ENCODE measurements around the gene HEXIM2.

The HEXIM2 gene

DNA sequence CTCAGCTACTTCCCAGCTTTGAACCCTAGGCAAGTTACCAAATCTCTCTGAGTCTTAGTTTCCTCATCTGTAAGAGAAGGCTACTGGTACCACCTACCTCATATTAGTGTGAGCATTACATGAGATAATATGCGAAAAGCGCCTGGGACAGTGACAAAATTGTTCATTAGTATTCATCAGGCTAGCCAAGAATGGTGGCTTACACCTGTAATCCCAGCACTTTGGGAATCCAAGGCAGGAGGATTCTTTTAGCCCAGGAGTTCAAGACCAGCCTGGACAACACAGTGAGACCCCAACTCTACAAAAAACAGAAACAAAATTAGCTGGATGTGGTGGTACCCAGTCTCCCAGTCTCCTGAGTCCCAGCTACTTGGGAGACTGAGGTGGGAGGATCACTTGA, 32.7 kb upstream of the HEXIM2 start:
- no peak overlapping the region for H3K4me3 ChIP-seq (ENCODE audit: low read length)
- TF ChIP-seq, protein P1, sequence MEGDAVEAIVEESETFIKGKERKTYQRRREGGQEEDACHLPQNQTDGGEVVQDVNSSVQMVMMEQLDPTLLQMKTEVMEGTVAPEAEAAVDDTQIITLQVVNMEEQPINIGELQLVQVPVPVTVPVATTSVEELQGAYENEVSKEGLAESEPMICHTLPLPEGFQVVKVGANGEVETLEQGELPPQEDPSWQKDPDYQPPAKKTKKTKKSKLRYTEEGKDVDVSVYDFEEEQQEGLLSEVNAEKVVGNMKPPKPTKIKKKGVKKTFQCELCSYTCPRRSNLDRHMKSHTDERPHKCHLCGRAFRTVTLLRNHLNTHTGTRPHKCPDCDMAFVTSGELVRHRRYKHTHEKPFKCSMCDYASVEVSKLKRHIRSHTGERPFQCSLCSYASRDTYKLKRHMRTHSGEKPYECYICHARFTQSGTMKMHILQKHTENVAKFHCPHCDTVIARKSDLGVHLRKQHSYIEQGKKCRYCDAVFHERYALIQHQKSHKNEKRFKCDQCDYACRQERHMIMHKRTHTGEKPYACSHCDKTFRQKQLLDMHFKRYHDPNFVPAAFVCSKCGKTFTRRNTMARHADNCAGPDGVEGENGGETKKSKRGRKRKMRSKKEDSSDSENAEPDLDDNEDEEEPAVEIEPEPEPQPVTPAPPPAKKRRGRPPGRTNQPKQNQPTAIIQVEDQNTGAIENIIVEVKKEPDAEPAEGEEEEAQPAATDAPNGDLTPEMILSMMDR (IDR thresholded peaks at IDR 0.05; ENCODE audit: insufficient read depth, low read depth, low read length, missing control alignments) = no peak
- DNase-seq (ENCODE audit: low read depth) = no peak

DNA sequence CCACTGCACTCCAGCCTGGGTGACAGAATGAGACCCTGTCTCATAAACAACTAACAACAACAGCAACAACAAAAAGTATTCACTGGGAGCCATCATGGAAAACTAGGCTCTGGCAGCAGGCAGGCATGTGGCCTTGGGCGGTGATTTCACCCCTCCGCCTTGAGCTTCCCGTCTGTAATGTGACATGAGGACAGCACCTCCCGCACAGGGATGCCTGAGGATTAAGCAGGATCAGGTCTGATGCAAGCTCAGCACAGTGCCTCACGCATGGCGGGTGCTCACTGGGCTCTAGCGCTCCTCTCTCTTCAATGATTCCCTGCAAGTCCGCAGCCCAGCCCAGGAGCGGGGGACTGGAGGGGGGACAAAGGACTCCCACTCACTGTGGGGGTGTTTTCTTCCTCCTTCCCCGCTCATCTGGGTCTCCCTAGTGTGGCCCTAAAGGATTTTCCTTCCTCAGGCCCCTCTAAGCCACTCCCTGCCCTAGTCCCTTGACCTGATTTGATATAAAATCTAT, 32.2 kb upstream of the HEXIM2 start:
- TF ChIP-seq, protein P1 (IDR thresholded peaks at IDR 0.05; ENCODE audit: insufficient read depth, low read depth, low read length, missing control alignments) = no peak
- peak; percentile 47 for DNase-seq (ENCODE audit: low read depth)

DNA sequence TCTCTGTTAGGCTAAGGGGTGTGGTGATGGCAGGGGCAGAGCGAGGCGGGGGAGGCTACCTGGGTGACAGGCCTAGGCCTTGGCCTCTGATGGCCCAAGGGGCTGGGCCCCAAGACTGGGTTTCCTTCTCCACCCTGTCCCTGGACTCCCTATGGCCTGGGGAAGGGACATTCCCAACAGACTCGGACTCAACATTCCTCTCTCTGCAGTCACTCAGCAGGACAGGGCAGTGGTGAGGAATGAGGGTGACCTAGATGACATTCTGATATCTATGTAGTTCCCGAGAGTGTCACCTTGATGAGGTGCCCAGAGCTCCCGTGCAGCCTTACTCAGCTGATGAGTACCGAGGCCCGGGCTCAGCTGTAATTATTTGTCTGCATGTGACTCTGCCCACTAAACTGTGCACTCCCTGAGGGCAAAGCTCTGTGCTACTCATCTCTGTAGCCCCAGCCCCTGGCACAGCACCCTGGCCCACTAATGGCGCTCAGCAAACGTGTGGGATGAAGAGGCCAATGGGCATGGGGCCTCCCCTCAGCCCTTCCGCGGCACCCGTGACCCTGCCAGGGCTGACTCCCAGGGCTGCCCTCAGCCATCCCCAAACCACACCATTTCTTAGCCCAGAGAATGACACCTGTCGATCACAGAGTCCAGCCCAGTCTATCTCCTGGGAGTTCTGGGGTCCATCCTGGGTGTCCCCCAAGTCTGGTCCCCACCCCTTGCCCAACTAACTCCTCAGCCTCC, 31.6 kb upstream of the HEXIM2 start:
- H3K4me3 ChIP-seq (ENCODE audit: low read length) = no peak overlapping the region
- TF ChIP-seq, protein P1 (IDR thresholded peaks at IDR 0.05; ENCODE audit: insufficient read depth, low read depth, low read length, missing control alignments) = no peak
- DNase-seq (ENCODE audit: low read depth) = peak; percentile 56

More for the DNA sequence above, 32.2 kb upstream of the HEXIM2 start:
- no peak overlapping the region for H3K4me3 ChIP-seq (ENCODE audit: low read length)

DNA sequence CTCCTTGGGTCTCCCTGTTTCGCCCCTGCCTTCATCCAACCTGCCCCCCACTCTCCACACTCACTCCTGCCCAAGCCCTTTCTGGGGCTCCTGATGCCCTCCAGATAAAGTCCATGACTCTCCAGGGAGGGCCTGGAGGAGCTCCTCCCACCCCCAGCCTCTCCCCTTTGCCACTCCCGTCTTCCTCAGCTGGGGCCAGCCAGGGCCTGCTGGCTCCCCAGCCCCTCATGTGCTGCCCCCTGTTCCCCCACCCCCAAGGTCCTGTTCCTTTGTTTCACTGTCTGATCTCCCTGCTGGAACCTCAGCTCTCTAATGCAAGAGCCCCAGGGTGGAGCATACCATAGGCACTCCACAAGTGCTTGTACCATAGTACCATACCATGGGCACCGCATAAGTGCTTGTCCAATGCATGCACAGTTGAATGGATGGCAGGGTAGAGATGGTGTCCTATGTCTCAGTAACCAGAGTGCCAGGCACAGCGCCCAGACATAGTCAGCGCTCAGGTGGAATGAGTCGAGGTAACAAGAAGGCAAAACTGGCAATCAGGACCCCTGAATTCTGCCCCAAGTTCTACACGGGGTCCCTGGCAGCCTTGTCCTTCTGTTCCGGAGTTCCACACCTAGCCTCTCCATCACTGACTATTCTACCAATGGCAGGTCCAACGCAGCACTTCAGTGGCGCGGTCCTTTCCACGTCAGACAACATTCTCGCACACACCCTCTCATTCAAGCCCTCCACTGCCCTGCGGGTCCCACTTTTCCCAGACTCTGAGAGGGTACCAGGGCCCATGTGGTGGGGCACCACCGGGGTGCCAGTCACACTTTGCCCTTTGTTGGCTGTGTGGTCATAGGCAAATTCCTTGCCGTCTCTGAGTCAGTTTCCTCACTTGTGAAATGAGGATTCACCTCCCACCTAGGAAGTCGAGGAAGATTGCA, 30.7 kb upstream of the HEXIM2 start:
- peak; percentile 21 for DNase-seq (ENCODE audit: low read depth)
- H3K4me3 ChIP-seq (ENCODE audit: low read length) = peak overlapping the region; percentile 88
- TF ChIP-seq, protein P1 (IDR thresholded peaks at IDR 0.05; ENCODE audit: insufficient read depth, low read depth, low read length, missing control alignments) = no peak

DNA sequence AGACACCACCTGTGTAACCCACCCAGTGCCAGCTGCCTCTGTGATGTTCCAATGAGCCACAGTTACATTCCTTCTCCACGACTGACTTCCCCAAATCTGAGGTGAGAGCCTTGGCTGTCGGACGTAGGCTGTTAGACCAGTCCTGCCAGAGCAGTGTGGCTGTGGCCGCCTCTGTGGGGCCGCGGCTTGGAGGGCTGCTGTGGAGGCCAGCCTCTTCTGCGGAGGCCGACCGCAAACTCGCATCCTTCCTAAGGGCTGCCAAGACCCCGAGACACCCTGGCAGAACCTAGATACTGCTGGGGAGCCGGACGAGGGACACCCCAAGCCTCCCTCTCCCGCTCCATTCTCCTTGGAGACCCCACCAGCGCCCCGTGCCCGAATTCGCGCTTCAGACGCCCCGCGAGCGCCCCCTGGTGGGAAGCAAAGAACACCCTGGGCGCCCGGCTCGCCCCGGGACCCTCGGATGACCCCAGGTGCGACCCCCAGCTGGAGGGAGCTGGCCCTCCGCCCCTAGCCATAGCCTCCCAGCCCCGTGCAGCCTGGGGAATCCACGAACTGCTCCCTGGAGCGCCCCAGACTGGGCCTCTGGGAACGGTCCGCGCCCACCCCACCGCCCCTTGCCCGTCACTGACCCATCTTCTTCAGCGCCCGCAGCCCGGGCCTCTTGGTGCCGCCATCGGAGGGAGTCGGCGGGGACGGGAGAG, 29.9 kb upstream of the HEXIM2 start:
- TF ChIP-seq, protein P1 (IDR thresholded peaks at IDR 0.05; ENCODE audit: insufficient read depth, low read depth, low read length, missing control alignments) = peak; percentile 71
- DNase-seq (ENCODE audit: low read depth) = peak; percentile 61
- peak overlapping the region; percentile 88 for H3K4me3 ChIP-seq (ENCODE audit: low read length)

DNA sequence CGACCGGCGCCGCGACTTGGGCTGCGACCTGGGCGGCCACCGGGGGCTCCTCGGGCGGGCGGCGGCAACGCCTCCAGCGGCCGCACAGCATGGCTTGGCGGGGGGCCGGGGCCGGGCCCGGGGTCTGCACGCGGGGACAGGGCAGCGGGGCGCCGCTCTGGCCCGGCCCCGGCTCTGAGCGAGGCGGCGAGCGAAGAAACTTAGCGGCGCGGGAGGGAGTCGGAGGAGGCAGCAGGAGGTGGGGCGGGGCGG, 29.4 kb upstream of the HEXIM2 start, which contains the start of gene PLCD3:
Gene PLCD3, minus strand, starts transcription at position 196 of the 252 bp plus-strand sequence. Its CDS starts 105 bp downstream, at position 91.
- TF ChIP-seq, protein P1 (IDR thresholded peaks at IDR 0.05; ENCODE audit: insufficient read depth, low read depth, low read length, missing control alignments) = no peak
- H3K4me3 ChIP-seq (ENCODE audit: low read length) = peak within 1 kb of the TSS; percentile 88
- no peak for DNase-seq (ENCODE audit: low read depth)

All from epithelial cell of esophagus (primary cell).